ENCODE data around the gene PRAMEF17.
"Not testable (repeated sequence)": the region's sequence is repeated elsewhere in the genome, so short reads cannot be mapped to it uniquely, and the experiment has no call there.

PRAMEF17 gene

DNA sequence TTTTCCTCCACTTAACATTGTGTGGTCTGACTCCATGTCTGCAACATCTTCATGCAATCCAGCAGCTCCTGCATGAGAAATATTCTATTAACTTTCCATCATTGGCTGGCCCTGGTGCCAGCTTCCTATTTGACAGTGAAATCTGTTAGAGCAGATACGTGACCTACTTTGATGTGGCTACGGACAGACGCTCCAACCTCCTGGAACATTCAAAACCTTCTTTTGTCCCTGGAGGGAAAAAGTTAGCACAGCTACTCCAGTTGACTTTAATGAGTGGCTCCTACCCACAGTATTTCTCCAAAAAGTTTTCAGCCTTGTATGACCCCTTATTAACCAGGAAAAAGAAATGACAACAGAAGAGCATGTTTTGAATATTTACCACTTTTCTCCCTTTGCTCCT, 42.8 kb downstream of the PRAMEF17 start:
- TF ChIP-seq CTCF (conservative IDR thresholded peaks at IDR 0.05; ENCODE audit: low read depth, low read length) = no peak
- Histone ChIP-seq H3K36me3 (ENCODE audit: insufficient read depth) (no peaks in the 10 kb centered on the region), H3K27ac (no peak overlapping the region), H3K4me2 (no peak overlapping the region), H3K9ac (no peak overlapping the region), H3K27me3 (ENCODE audit: insufficient read depth, low read depth) (0 out of 2 replicates have a peak, but pooled peaks cover 2% of the 10 kb centered on the region), H3K4me3 (IDR thresholded peaks at IDR 0.05; ENCODE audit: insufficient read depth, low read depth, low read length) (no peak overlapping the region), H3K79me2 (ENCODE audit: insufficient read depth, low read depth) (no peaks in the 10 kb centered on the region), H4K20me1 (ENCODE audit: insufficient read depth) (no peaks in the 10 kb centered on the region), H3K4me1 (ENCODE audit: low read depth, poor library complexity, severe bottlenecking) (no peaks in the 10 kb centered on the region), H2AFZ (ENCODE audit: low read depth) (no peak overlapping the region)

DNA sequence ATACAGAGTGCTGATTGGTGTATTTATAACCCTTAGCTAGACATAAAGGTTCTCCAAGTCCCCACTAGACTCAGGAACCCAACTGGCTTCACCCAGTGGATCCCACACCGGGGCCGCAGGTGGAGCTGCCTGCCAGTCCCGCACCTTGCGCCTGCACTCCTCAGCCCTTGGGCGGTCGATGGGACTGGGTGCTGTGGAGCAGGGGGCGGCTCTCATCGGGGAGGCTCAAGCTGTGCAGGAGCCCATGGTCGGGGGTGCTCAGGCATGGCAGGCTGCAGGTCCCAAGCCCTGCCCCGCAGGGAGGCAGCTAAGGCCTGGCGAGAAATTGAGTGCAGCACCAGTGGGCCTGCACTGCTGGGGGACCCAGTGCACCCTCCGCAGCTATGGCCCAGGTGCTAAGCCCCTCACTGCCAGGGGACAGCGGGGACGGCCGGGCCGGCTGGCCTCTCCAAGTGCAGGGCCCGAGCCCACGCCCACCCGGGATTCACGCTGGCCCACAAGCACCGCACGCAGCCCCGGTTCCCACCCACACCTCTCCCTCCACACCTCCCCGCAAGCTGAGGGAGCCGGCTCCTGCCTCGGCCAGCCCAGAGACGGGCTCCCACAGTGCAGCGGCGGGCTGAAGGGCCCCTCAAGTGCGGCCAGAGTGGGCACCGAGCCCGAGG, 44.4 kb downstream of the PRAMEF17 start:
- H3K4me3 ChIP-seq (IDR thresholded peaks at IDR 0.05; ENCODE audit: insufficient read depth, low read depth, low read length); H3K4me2 ChIP-seq; H4K20me1 ChIP-seq (ENCODE audit: insufficient read depth); H3K36me3 ChIP-seq (ENCODE audit: insufficient read depth); H3K27me3 ChIP-seq (ENCODE audit: insufficient read depth, low read depth); H2AFZ ChIP-seq (ENCODE audit: low read depth); H3K9ac ChIP-seq; H3K4me1 ChIP-seq (ENCODE audit: low read depth, poor library complexity, severe bottlenecking); H3K79me2 ChIP-seq (ENCODE audit: insufficient read depth, low read depth); H3K27ac ChIP-seq: not testable (repeated sequence)

- H3K27ac ChIP-seq = no peak overlapping the region
- no peaks in the 10 kb centered on the region for H3K36me3 ChIP-seq (ENCODE audit: insufficient read depth)
- H3K4me1 ChIP-seq (ENCODE audit: low read depth, poor library complexity, severe bottlenecking) = no peaks in the 10 kb centered on the region
- H3K9ac ChIP-seq = no peak overlapping the region
- no peak overlapping the region for H3K4me3 ChIP-seq (IDR thresholded peaks at IDR 0.05; ENCODE audit: insufficient read depth, low read depth, low read length)
- peaks cover 2% of the 10 kb centered on the region; the same call in 1 of the 2 replicates for H3K27me3 ChIP-seq (ENCODE audit: insufficient read depth, low read depth)
- H3K79me2 ChIP-seq (ENCODE audit: insufficient read depth, low read depth) = no peaks in the 10 kb centered on the region
- H2AFZ ChIP-seq (ENCODE audit: low read depth) = no peak overlapping the region
- TF ChIP-seq CTCF (conservative IDR thresholded peaks at IDR 0.05; ENCODE audit: low read depth, low read length) = no peak
- H3K4me2 ChIP-seq = no peak overlapping the region
- no peaks in the 10 kb centered on the region for H4K20me1 ChIP-seq (ENCODE audit: insufficient read depth)
Measured at GRCh38 chr1:13435458-13435857, 46.0 kb downstream of the PRAMEF17 start.

GRCh38 chr1:13439104-13439783, 49.8 kb downstream of the PRAMEF17 start:
- not testable (repeated sequence) for H3K4me2 ChIP-seq; H3K4me3 ChIP-seq (IDR thresholded peaks at IDR 0.05; ENCODE audit: insufficient read depth, low read depth, low read length); H3K9ac ChIP-seq; H3K36me3 ChIP-seq (ENCODE audit: insufficient read depth); H4K20me1 ChIP-seq (ENCODE audit: insufficient read depth); H3K27ac ChIP-seq; H3K79me2 ChIP-seq (ENCODE audit: insufficient read depth, low read depth); H2AFZ ChIP-seq (ENCODE audit: low read depth); H3K4me1 ChIP-seq (ENCODE audit: low read depth, poor library complexity, severe bottlenecking); H3K27me3 ChIP-seq (ENCODE audit: insufficient read depth, low read depth)

Data from KMS-11 (cell line).